Measurements from ENCODE around the gene BROX.
"Not testable (repeated sequence)": the region's sequence is repeated elsewhere in the genome, so short reads cannot be mapped to it uniquely, and the experiment has no call there.

DNA sequence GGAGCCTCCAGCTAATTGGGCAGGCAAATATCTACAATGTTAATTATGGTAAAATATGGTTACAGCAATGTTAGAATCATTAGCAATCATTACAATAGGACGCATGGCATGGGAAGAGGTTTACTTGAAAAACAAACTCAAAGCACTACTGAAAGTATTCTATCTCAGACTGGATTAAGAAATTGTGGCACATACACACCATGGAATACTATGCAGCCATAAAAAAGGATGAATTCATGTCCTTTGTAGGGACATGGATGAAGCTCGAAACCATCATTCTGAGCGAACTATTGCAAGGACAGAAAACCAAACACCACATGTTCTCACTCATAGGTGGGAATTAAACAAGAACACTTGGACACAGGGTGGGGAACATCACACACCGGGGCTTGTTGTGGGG is 49.8 kb downstream of the BROX start:
- TF ChIP-seq POLR2AphosphoS5 (IDR thresholded peaks at IDR 0.05; ENCODE audit: insufficient read depth, low read depth, low read length); EZH2 (IDR thresholded peaks at IDR 0.05; ENCODE audit: borderline replicate concordance, low read depth, low read length, severe bottlenecking): not testable (repeated sequence)
- TF ChIP-seq, protein P1, sequence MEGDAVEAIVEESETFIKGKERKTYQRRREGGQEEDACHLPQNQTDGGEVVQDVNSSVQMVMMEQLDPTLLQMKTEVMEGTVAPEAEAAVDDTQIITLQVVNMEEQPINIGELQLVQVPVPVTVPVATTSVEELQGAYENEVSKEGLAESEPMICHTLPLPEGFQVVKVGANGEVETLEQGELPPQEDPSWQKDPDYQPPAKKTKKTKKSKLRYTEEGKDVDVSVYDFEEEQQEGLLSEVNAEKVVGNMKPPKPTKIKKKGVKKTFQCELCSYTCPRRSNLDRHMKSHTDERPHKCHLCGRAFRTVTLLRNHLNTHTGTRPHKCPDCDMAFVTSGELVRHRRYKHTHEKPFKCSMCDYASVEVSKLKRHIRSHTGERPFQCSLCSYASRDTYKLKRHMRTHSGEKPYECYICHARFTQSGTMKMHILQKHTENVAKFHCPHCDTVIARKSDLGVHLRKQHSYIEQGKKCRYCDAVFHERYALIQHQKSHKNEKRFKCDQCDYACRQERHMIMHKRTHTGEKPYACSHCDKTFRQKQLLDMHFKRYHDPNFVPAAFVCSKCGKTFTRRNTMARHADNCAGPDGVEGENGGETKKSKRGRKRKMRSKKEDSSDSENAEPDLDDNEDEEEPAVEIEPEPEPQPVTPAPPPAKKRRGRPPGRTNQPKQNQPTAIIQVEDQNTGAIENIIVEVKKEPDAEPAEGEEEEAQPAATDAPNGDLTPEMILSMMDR (IDR thresholded peaks at IDR 0.05; ENCODE audit: extremely low read depth in 1 of 2, insufficient read depth in 1 of 2, low read depth in 1 of 2, low read length in 2 of 2), result not testable (repeated sequence)

Data from endothelial cell of umbilical vein (primary cell).